Stimulated activated memory B cell treated with anti-CD40 and anti-IgM and Interleukin-4, amounts not matched to agents 10 μg/mL and 1 μg/mL and 100 μg/mL, for 72 hours (primary cell): ENCODE measurements around the gene DDAH2.
A peak's percentile ranks its signal among the peaks of the same experiment; 100 is the strongest.

Experiments
- ATAC-seq: fragments of 150-1000 bp; cut with Tn5 transposase; 2 replicates; pipeline ENCODE4 v1.10.0; 2021
- H3K27ac Mint-ChIP-seq: one replicate; pipeline ENCODE4 v1.8.0; 2022; ENCODE audit warnings: mild to moderate bottlenecking, mixed read lengths
- H3K27me3 Mint-ChIP-seq: one replicate; pipeline ENCODE4 v1.8.0; 2022; ENCODE audit warnings: mixed read lengths
- H3K36me3 Mint-ChIP-seq: one replicate; pipeline ENCODE4 v1.8.0; 2022; ENCODE audit warnings: mixed read lengths
- H3K4me1 Mint-ChIP-seq: one replicate; pipeline ENCODE4 v1.8.0; 2022; ENCODE audit warnings: mixed read lengths
- H3K4me3 Mint-ChIP-seq: one replicate; pipeline ENCODE4 v1.8.0; 2022; ENCODE audit warnings: mild to moderate bottlenecking, moderate library complexity, mixed read lengths
- H3K9me3 Mint-ChIP-seq: one replicate; pipeline ENCODE4 v1.8.0; 2022; ENCODE audit warnings: mixed read lengths

The DDAH2 gene

DNA sequence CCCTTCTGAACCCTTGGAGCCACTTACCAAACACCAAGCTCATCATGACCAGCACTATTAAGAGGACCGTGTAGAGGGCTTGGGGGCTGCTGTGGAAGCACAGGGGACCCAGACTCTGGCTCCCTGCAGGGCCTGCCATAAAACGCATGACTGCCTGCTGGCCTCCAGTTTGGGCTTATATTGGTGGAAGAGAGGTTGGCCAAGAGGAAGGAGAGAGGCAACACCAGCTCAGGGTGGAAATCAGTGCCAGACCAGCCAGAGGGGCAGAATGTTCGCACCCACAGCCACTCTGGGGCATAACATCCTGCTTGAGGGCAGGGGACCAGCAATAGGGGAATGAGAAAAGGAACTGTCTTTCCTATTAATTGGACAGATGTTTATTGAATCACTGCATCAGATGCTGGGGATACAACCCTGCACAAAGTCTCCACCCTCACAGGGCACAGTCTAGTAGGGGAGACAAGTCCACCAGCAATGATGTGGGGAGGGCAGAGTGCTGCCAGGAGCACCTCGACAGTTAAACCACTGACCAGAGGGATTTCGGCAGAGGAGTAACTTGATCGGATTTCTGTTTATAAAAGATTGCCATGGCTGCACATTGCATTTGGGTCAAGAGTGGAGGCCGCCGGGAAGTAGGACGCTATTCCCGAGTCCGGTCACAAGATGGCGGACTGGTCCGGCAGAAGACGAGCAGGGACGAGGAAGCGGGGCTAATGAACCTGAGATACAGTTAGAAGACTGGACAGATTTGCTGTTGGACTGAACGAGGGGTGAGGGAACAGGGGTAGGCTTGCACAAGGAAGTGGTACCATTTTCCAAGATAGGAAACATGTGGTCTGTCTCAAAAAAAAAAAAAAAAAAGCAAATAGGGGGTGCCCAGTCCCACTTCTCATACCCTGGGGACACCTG is 48.6 kb downstream of the DDAH2 start, which contains the start of gene LY6G5C:
TSS of gene LY6G5C (minus strand) at position 842 of the 909 bp plus-strand sequence. CDS start at position 148, 694 bp downstream.
- ATAC-seq = peak; percentile 78
- Mint-ChIP-seq H3K36me3 (peaks cover 7% of the 10 kb centered on the region), H3K4me1 (peaks cover 37% of the 10 kb centered on the region), H3K9me3 (no peaks in the 10 kb centered on the region), H3K27me3 (no peaks in the 10 kb centered on the region), H3K27ac (peak within 1 kb of the TSS; percentile 47), H3K4me3 (peak within 1 kb of the TSS; percentile 77)

DNA sequence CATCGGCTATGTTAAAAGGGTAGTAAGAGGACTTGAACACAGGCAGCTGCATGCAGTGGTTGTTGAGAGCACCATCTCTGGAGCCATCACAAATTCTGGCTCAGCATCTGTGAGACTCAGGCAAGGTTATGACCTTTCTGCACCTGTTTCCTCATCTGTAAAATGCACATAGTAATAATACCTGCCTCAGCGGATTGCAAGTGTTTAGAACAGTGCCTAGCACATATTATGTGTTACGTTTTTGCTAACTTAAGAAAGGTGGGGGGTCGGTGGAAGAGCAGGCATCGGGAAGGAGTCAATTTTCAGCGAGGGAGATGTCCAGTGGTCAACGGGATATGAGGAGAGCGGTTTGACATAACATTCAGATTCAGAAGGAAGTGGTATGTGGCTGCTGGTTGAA is 51.1 kb downstream of the DDAH2 start:
- no peak for ATAC-seq
- H3K4me1 Mint-ChIP-seq = peaks cover 37% of the 10 kb centered on the region
- peaks cover 6% of the 10 kb centered on the region for H3K36me3 Mint-ChIP-seq
- H3K27ac Mint-ChIP-seq = peak overlapping the region; percentile 6
- H3K27me3 Mint-ChIP-seq = no peaks in the 10 kb centered on the region
- no peak overlapping the region for H3K4me3 Mint-ChIP-seq
- H3K9me3 Mint-ChIP-seq = no peaks in the 10 kb centered on the region
